Esophagus squamous epithelium (tissue), 4 donors: ENCODE results near the gene SYS1.

Source experiments
- POLR2A ChIP-seq, 4 donors: fragments of 450-650 bp; IDR thresholded peaks; one replicate each; pipeline ENCODE4 v1.6.1; 2017; ENCODE audit warnings: antibody characterized with exemption in 4 of 4, mild to moderate bottlenecking in 4 of 4, moderate library complexity in 3 of 4
- TF ChIP-seq, protein P1 (sequence below), 6 experiments: fragments of 450-650 bp in 4 of 6; fragments of 200-600 bp in 2 of 6; sonication (generic) in 2 of 6; IDR thresholded peaks; one replicate each; pipeline ENCODE4 v1.5.1; 2016 to 2019; ENCODE audit warnings: antibody characterized with exemption in 6 of 6, mild to moderate bottlenecking in 4 of 6, moderate library complexity in 4 of 6

DNA sequence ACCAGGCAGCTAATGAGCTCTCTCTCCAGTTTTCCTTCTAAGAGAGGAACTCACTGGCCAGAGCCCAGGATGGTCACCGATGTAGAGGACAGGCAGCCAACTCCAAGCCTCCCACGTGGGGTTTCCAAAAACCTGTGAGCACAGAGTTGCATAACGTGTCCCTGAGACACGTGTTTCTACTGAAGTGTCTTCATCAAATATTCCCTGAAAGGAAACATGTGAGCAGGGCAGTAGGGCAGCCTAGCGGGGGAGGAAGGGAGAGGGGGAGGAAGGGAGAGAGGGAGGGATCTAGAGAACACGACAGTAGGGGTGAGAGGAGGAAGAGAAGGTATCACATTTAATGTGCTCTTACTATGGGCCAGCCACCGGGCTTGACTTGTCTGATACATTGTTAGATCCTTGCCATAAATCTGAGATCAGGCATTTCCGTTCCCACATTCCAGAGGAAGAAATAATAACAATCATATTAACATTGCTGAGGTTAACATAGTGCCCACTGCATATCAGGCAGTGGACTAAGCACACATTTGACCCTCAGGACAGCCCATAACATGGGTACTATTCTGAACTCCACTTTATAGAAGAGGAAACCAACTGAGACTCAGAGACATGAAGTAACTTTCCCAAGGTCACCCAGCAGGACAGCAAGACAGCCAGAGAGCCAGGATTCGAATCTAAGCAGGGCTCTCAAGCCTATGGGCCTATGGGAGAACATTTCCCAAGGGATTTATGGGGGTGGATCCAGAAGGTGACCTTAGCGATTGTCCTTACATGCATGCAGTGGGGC is 4.5 kb upstream of the SYS1 start:
- TF ChIP-seq, protein P1, sequence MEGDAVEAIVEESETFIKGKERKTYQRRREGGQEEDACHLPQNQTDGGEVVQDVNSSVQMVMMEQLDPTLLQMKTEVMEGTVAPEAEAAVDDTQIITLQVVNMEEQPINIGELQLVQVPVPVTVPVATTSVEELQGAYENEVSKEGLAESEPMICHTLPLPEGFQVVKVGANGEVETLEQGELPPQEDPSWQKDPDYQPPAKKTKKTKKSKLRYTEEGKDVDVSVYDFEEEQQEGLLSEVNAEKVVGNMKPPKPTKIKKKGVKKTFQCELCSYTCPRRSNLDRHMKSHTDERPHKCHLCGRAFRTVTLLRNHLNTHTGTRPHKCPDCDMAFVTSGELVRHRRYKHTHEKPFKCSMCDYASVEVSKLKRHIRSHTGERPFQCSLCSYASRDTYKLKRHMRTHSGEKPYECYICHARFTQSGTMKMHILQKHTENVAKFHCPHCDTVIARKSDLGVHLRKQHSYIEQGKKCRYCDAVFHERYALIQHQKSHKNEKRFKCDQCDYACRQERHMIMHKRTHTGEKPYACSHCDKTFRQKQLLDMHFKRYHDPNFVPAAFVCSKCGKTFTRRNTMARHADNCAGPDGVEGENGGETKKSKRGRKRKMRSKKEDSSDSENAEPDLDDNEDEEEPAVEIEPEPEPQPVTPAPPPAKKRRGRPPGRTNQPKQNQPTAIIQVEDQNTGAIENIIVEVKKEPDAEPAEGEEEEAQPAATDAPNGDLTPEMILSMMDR (IDR thresholded peaks at IDR 0.05): no peak
- peak in 1 of 4 donors; percentile 10 for TF ChIP-seq POLR2A (IDR thresholded peaks at IDR 0.05)
